HG03103 (cell line): ENCODE results near the gene CTNNBL1.

Source experiments
- ATAC-seq: cut with Tn5 transposase; IDR thresholded peaks from one replicate; pipeline ENCODE4 v1.9.1; 2021; ENCODE audit warnings: low read depth; ENCODE audit not compliant: unreplicated experiment

Gene CTNNBL1

DNA sequence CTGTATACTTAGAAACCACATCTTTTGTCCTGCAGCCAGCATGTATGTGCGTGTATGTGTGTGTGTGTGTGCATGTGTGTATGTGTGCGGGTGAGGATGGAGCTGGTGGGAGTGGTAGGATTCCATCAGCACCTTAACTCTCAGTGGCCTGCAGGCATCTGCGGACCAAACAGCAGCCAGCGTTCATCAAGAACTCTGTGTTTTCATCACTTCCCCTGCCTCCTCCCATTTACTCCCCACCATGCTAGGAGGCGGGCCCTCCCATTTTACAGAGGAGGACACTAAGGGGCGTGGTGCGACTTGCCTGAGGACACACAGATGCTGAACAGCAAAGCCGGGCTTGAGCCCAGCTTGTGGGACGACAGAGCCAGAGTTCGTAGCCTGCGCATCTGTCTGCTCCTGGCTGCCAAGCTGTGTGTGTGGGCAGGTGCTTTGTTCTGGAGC lies 218.0 kb downstream of the CTNNBL1 start:
- no peak for ATAC-seq

DNA sequence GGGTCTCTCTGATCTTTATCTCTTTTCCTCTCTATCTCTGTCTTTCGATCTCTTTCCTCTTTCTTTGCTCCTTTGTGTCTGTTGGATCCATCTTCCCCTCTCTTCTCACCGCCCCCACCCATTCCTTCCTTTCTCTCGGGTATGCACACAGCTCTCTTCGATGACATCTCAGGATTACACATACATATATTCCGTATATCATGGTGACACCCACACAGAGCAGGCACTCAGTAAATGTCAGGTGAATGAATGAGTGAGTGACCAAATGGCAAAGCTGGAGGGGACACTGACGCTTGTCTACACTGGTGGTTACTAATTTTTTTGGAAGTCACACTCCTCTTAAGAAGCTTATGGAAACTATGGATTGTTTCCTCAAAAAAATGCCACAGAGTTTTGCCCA lies 219.0 kb downstream of the CTNNBL1 start:
- no peak for ATAC-seq

DNA sequence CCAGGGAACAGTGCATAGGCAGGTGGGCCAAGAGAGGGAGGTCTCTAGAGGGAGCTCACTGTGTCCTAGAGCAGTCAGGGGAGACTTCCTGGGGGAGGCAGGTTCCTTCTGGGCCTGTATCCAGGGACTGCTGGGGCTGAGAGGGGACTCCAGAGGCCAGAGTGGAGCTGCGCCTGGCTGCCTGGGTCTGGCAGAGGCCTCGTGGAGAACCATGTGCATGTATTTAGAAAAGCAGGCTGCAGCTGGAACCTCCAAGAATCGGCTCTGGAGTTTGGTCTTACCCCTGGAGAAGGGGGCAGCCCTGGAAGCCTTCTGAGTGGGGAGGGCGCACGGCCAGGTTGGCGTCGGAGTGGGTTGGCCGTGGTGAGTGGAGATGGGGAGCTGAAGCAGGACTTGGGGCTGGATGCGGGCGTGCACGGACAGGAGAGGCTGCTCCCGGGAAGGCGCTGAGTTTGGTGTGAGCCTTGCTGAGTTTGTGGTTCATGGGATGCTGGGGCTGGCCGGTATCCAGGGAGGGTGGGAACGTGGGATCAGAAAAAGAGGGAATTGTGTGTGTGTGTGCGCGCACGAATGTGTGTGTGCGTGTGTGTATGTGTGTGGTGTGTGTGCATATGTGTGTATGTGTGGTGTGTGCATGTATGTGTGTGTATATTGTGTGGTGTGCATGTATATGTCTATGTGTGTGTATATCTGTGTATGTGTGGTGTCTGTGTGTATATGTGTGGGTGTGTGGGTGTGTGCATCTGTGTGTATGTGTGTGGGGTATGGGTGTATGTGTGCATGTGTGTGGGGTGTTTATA lies 219.9 kb downstream of the CTNNBL1 start:
- no peak for ATAC-seq

DNA sequence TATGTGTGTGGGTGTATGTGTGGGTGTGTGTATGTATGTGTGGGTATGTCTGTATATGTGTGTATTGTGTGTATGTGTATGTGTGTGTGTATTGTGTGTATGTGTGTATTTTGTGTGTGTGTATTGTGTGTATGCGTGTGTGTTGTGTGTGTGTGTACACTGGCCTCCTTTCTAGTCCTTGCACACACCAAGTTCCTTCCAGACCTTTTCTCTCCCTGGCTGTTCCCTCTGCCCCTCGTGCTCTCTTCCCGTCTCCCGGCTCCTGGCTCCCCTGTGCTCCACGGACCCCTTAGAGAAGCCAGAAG lies 220.5 kb downstream of the CTNNBL1 start:
- no peak for ATAC-seq

DNA sequence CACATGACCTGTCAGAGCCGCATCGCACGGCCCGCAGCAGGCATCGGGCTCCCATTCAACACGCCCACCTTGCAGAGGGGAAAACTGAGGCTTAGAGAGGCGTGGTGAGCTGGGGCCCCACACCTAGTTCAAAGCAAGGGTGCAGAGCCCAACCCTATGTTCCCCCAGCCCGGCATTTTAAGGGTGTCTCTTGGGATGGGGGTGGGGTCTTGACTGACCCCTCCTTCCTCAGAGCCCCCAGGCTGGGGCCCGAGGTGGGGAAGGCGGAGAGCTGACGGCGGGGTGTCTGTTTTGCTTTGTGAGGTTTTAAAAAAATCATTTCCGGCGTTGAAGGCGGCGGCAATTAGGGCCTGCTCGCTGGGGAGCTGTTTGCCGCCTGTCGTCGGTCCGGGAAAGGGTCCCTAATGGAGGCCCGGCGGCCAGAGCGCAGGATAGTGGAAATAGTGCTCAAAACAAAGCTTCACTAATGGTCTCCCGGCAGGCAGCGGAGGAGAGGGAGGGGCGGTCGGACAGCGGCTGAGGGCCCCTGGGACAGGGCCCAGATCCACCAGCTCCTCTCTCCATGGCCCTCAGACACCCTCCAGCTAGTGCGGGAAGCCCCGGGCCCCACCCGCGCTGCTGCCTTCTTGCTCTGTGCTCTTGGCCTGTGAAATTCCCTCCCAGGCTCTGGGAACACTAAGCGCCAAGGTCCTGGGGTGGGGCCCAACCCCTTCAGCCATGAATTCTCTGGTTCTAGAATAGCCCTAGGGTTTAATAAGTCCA lies 221.0 kb downstream of the CTNNBL1 start:
- no peak for ATAC-seq

DNA sequence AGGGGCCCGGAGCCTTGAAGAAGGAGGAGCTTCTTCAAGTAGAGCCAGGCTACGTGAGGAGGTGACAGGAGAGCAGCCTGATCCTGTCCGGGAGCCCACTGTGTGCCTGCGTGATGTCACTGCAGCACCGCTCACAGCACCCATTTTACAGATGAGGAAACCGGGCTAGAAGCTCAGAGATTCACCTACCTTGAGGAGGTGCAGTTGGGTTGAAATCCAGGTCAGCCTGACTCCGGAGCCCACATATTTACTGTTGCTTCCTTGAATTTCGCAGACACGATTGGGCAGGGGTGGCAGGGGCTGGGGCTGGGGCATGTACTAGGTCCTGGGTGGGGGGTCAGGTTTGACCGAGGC lies 221.6 kb downstream of the CTNNBL1 start:
- no peak for ATAC-seq

DNA sequence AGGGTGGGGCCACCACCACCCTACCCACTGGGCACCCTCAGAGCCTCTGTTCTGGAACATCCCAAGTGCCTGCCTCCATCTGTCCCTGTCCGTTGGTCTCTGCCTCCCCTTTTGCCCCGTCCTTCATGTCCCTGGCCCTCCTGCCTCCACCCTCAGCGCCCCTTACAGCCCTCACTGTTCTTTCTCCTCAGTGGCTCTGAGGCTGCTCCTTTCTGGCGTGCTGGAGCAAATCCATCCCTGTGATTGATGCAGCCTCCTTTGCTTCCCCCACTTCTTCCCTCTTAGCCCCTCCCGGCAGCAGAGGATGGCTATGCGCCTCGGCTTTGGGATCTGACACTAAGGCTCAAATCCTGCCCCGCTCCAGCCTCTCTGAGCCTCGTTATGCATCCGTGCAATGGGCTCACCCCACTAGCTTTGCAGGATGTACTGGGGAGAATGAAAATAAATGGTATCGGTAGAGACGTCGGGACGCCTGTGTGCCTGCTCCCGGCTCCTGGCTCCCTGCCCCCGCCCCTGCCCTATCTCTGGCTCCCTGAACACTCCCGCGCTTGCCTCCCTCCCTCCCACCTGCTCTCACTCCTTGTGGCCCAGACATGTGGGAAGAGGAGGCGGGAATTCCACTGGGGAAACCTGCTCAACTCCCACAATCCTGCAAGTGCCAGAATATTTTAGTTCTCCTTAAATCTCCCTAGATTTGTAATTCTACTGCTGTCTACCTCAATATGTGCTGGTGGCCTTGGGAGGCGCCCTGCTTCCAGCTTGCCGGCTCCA lies 222.2 kb downstream of the CTNNBL1 start:
- no peak for ATAC-seq

DNA sequence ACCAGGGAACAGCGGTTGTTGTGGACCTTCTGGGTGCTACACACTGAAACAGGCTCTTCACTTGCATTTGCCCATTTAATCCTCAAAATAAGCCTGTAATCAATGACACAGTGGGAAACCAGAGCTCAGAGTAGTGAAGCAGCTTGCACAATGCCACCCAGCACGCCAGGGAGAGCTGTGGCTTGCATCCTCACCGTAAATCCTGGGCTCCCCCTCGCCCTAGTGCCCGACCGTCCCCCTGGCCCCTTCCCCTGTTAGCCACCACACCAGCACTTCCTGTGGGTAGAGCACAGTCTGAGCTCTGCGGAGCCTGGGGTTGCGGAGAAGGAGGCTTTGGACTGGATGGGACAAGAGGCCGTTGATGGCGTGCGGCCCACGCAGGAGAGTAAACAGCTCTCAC lies 223.6 kb downstream of the CTNNBL1 start:
- no peak for ATAC-seq

DNA sequence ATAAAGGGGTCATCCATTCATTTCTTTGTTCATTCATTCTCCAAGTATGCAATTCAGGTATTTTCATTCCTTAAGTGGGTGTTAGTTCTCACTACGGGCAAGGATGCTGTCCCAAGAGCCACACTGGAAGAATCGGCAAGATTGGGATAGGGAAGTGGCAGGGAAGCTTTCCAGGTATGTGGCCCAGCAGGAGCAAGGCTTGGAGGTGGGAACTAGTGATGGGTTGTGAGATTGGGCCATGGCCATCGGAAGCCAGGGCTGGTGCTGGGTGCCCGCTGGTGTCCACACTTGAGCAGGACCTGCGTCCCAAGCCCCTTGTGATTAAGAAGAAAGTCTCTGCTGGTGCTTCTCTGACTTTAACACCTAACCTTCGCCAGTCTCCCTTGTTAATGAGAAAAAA lies 224.2 kb downstream of the CTNNBL1 start:
- no peak for ATAC-seq

DNA sequence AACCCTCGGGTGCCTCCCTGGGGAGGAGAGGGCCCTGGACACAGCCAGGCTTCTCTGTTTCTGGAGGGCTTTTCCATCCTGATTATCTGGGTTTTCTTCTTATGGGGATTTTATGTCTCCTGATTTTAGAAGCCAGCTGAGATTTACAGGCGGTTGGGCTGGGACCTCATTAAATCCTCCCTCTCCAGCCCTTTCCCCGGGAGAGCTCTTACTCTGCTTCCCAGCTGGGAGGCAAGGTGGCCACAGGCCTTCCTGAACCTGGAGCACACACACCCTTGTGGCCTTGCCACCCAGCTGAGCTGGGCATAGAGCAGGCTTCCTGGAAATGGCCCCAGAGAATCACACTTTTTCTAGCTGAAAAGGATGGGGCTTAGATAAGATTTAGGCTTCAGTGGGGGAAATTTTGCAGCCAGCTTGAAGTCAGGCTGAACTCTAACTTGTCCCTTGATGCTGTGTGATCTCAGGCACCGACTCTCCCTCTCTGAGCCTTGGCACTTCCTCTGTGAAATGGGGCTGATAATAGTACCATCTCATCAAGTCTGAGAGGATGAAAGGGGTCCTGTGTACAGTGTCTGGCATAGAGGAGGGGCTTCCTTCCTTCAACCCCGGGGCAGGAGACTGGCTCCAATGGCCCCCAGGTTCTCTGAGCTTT lies 225.7 kb downstream of the CTNNBL1 start:
- ATAC-seq: no peak

DNA sequence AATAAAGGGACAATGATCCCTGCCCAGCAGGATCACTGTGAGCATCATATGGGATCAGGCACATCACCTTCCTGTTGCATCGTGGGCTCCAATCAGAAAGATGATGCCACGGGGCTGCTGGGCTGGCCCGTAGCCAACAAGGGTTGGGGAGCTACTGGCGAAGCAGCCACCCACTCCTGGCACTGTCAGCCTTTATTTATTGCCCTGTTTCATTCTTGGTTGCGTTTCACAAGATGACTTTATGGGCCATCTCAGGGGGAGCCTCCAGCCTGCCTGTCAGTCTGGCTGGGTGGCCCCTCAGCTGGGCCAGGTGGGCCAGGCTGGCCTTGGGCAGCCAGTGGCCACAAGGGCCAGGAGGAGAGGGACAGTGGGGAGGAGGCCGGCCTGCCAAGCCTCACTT lies 226.4 kb downstream of the CTNNBL1 start:
- no peak for ATAC-seq

DNA sequence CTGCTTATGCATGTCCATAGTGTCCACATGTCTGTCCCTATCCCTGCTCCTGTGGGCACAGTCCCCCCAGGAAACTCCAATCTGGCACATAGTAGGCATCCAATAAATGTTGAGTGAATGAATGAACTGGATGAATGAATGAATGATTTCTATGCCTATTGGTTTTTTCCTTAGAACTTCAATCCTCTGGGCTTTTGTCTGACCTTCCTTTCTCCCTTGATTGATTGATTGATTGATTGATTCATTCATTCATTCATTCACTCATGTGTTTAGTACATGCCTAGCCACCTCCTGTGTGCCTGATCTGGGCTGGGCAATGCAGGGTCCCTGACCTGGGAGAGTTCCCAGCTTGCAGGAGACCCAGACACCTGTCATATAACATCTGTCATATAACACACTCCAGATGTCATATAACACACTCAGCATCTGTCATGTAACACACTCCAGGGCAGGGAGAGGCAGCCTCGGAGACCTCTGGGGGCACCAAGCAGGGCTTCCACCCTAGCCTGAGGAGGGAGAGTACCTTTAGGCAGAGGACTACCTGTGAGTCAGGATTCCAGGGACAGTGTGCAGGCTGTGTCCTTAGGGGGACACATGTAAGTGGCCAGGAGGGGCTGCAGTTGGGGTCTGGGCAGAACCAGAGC lies 227.0 kb downstream of the CTNNBL1 start:
- ATAC-seq: no peak

DNA sequence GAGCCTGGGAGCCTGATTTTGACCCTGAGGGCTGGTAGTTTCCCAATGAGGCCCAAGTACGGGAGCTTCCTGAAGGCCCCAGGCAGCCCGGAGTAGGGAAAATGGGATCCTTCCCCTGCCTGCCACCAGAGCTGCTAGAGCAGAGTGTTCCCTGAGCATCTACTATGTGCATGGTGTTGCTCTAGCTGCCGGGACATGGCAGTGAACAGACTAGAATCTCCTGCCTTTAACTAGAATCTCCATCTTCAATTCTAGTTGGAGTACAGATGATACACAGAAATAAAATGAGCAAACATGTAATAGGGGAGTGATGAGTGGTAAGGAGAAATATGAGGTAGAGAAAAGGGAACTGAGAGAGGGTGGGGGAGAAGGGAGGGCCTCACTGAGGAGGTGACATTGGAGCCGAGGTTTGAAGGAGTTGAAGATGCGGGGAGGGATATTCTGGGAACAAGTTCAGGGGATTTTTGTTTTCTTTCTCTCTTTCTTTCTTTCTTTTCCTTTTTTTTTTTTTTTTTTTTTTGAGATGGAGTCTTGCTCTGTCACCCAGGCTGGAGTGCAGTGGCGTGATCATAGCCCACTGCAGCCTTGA lies 227.6 kb downstream of the CTNNBL1 start:
- ATAC-seq: peak; percentile 57
